HepG2 (cell line): Measurements from ENCODE around the gene ACADVL. TPM values are rescaled to one million over a fixed set of nuclear protein-coding genes. Genes with fewer than 3 reads are reported as not detected.

Experiments used
- ADNP ChIP-seq: sonication (generic); formaldehyde crosslinking; IDR thresholded peaks from 2 replicates; pipeline ENCODE4 v1.4.0; 2020; ENCODE audit warnings: missing genetic modification reagents
- ATAD3A ChIP-seq: sonication (generic); formaldehyde crosslinking; IDR thresholded peaks from 2 replicates; pipeline ENCODE4 v1.4.0; 2020; ENCODE audit warnings: missing genetic modification reagents
- CBX1 ChIP-seq: IDR thresholded peaks from one replicate; pipeline ENCODE4 v1.6.1; 2016; ENCODE audit warnings: antibody characterized with exemption, low read depth
- E2F5 ChIP-seq: sonication (generic); formaldehyde crosslinking; conservative IDR thresholded peaks from 2 replicates; pipeline ENCODE4 v1.4.0; 2020; ENCODE audit warnings: missing genetic modification reagents
- FLYWCH1 ChIP-seq: sonication (generic); formaldehyde crosslinking; IDR thresholded peaks from 2 replicates; pipeline ENCODE4 v1.8.1; 2023; ENCODE audit warnings: mild to moderate bottlenecking, missing genetic modification reagents
- GLI4 ChIP-seq: sonication (generic); formaldehyde crosslinking; IDR thresholded peaks from 2 replicates; pipeline ENCODE4 v1.5.1; 2020; ENCODE audit warnings: missing genetic modification reagents, mild to moderate bottlenecking, moderate library complexity, borderline replicate concordance
- MBD4 ChIP-seq: IDR thresholded peaks from 2 replicates; pipeline ENCODE4 v1.6.1; 2012; ENCODE audit warnings: low read length, inconsistent platforms, borderline replicate concordance
- NFIB ChIP-seq: sonication (generic); formaldehyde crosslinking; IDR thresholded peaks from 2 replicates; pipeline ENCODE4 v1.9.0; 2021; ENCODE audit warnings: missing genetic modification reagents, mild to moderate bottlenecking, borderline replicate concordance
- POGK ChIP-seq: sonication (generic); formaldehyde crosslinking; conservative IDR thresholded peaks from 2 replicates; pipeline ENCODE4 v1.8.0; 2022; ENCODE audit warnings: mild to moderate bottlenecking, moderate library complexity, missing genetic modification reagents
- REL ChIP-seq: sonication (generic); formaldehyde crosslinking; conservative IDR thresholded peaks from 2 replicates; pipeline ENCODE4 v1.8.0; 2022; ENCODE audit warnings: mild to moderate bottlenecking, missing genetic modification reagents, moderate library complexity
- RNF219 ChIP-seq: sonication (generic); formaldehyde crosslinking; IDR thresholded peaks from 2 replicates; pipeline ENCODE4 v1.5.0; 2020; ENCODE audit warnings: mild to moderate bottlenecking, missing genetic modification reagents
- TBL1XR1 ChIP-seq: fragments of 150-350 bp; IDR thresholded peaks from 2 replicates; pipeline ENCODE4 v1.6.1; 2014; ENCODE audit warnings: borderline replicate concordance, low read length; ENCODE audit not compliant: partially characterized antibody
- TCF7L2 ChIP-seq: IDR thresholded peaks from 2 replicates; pipeline ENCODE4 v1.6.1; 2011; ENCODE audit warnings: mild to moderate bottlenecking, low read depth, low read length, moderate library complexity
- TIGD3 ChIP-seq: sonication (generic); formaldehyde crosslinking; IDR thresholded peaks from 2 replicates; pipeline ENCODE4 v1.5.1; 2020; ENCODE audit warnings: mild to moderate bottlenecking, missing genetic modification reagents, borderline replicate concordance
- ZBTB7A ChIP-seq: sonication (generic); formaldehyde crosslinking; IDR thresholded peaks from 2 replicates; pipeline ENCODE4 v1.8.0; 2022; ENCODE audit warnings: mild to moderate bottlenecking, missing genetic modification reagents
- ZFP90 ChIP-seq: sonication (generic); formaldehyde crosslinking; IDR thresholded peaks from 2 replicates; pipeline ENCODE4 v1.8.0; 2022; ENCODE audit warnings: missing genetic modification reagents, mild to moderate bottlenecking, inconsistent platforms, borderline replicate concordance
- ZNF335 ChIP-seq: sonication (generic); formaldehyde crosslinking; IDR thresholded peaks from 2 replicates; pipeline ENCODE4 v1.4.0; 2020; ENCODE audit warnings: missing genetic modification reagents
- ZNF670 ChIP-seq: sonication (generic); formaldehyde crosslinking; IDR thresholded peaks from 2 replicates; pipeline ENCODE4 v1.8.0; 2022; ENCODE audit warnings: mild to moderate bottlenecking, missing genetic modification reagents, borderline replicate concordance
- ZNF674 ChIP-seq: sonication (generic); formaldehyde crosslinking; IDR thresholded peaks from 2 replicates; pipeline ENCODE4 v1.5.0; 2020; ENCODE audit warnings: low read depth, mild to moderate bottlenecking, missing genetic modification reagents
- ZSCAN5A ChIP-seq: sonication (generic); formaldehyde crosslinking; IDR thresholded peaks from 2 replicates; pipeline ENCODE4 v1.8.0; 2022; ENCODE audit warnings: mild to moderate bottlenecking, missing genetic modification reagents, borderline replicate concordance
- polyA plus RNA-seq, 8 experiments: library from polyadenylated mRNA; depleted of rRNA in 3 of 8; stranded (reverse) in 7 of 8; unstranded in 1 of 8; fragments of >200 nt; fragmentation: Illumina TruSeq in 4 of 8; extraction: Trizol in 4 of 8; gene quantifications; 2 replicates each; pipeline versions ENCODE4 v1.2.1 to v1.2.3, GENCODE V29; 2011 to 2016; ENCODE audit warnings: low read depth in 4 of 8, missing spikeins in 1 of 8, mixed read lengths in 1 of 8; ENCODE audit not compliant: insufficient read depth in 1 of 8
- total RNA-seq, 5 experiments: library from RNA; depleted of rRNA; stranded (reverse); fragments of >200 nt; fragmentation: Illumina TruSeq; extraction: Trizol; gene quantifications; 2 replicates each; pipeline ENCODE4 v1.2.3, GENCODE V29; 2016; ENCODE audit warnings: low read depth in 1 of 5

ACADVL gene
- total and polyA plus RNA-seq, 2 of the 13 experiments (the other 11 are each of a cell fraction or from before 2014, with no cell fraction given): 219 to 412 TPM

GRCh38 chr17:7179317-7180254, 40.2 kb upstream of the ACADVL start, which contains the start of gene ASGR1 (continued):
- TF ChIP-seq POGK (CRISPR knock-in tag) (peak; percentile 100), ZFP90 (CRISPR knock-in tag) (no peak), TIGD3 (CRISPR knock-in tag) (no peak), ZNF674 (CRISPR knock-in tag) (no peak), E2F5 (no peak), GLI4 (CRISPR knock-in tag) (0 out of 2 replicates have a peak, but pooled peaks have one; percentile 34), ZBTB7A (CRISPR knock-in tag) (no peak; the same call in 1 of the 2 replicates), FLYWCH1 (CRISPR knock-in tag) (no peak), ZNF670 (CRISPR knock-in tag) (peak; percentile 65; the same call in 1 of the 2 replicates), RNF219 (peak; percentile 87), ATAD3A (CRISPR knock-in tag) (no peak), CBX1 (peak; percentile 89), TBL1XR1 (no peak), ZSCAN5A (no peak), TCF7L2 (peak; percentile 56; the same call in 1 of the 2 replicates), MBD4 (no peak), NFIB (CRISPR knock-in tag) (peak; percentile 93), ADNP (CRISPR knock-in tag) (peak; percentile 99), REL (no peak), ZNF335 (CRISPR knock-in tag) (peak; percentile 89)
